ENCODE measurements around the gene BPTF. TPM values are rescaled to one million over a fixed set of nuclear protein-coding genes. Genes with fewer than 3 reads are reported as not detected.

Gene BPTF
- total and polyA plus RNA-seq, 2 of the 8 experiments (the other 6 are each of a cell fraction or from before 2014, with no cell fraction given): 107 to 228 TPM

GRCh38 chr17:67982034-67982640, 156.8 kb downstream of the BPTF start (continued):
- no peak for TF ChIP-seq USF2 (IDR thresholded peaks at IDR 0.05; ENCODE audit: low read length)
- no peak for TF ChIP-seq KDM5A (IDR thresholded peaks at IDR 0.05; ENCODE audit: low read length)
- TF ChIP-seq RAD21 (IDR thresholded peaks at IDR 0.05 in 1 of 2, conservative IDR thresholded peaks at IDR 0.05 in 1 of 2; ENCODE audit: low read depth in 2 of 2, low read length in 2 of 2): no peak
- no peak for TF ChIP-seq CHD7 (IDR thresholded peaks at IDR 0.05; ENCODE audit: insufficient replicate concordance, low read length)
- no peak for TF ChIP-seq TAF1 (IDR thresholded peaks at IDR 0.05; ENCODE audit: low read depth, low read length)
- TF ChIP-seq CEBPB (IDR thresholded peaks at IDR 0.05; ENCODE audit: low read depth, low read length): no peak
